ENCODE data around the gene REG3A. TPM values are rescaled to one million over a fixed set of nuclear protein-coding genes. Genes with fewer than 3 reads are reported as not detected.

Gene REG3A
- total RNA-seq, 6 experiments from 2014 or later: 0.66 TPM; not detected in 5

GRCh38 chr2:79171348-79171958 lies 11.9 kb upstream of the REG3A start:
- no peak for DNase-seq
- no peak for ATAC-seq
- Histone ChIP-seq H3K27ac (no peak overlapping the region), H3K36me3 (no peaks in the 10 kb centered on the region), H3K4me1 (no peaks in the 10 kb centered on the region), H3K9me3 (no peaks in the 10 kb centered on the region), H3K4me3 (no peak overlapping the region), H3K27me3 (no peaks in the 10 kb centered on the region)
- TF ChIP-seq CTCF (IDR thresholded peaks at IDR 0.05): no peak
- TF ChIP-seq POLR2A (IDR thresholded peaks at IDR 0.05): no peak
- WGBS (ENCODE audit: insufficient coverage, low coverage, low lambda C conversion rate, missing lambda C conversion rate): 65% methylated on average over 2 of the region's 2 CpGs
- intact Hi-C loops (cut with DNase I): no loop called here

GRCh38 chr2:79162801-79163200 lies 3.2 kb upstream of the REG3A start:
- DNase-seq: no peak
- TF ChIP-seq POLR2A (IDR thresholded peaks at IDR 0.05) (no peak), CTCF (IDR thresholded peaks at IDR 0.05) (no peak)

GRCh38 chr2:79162132-79162531 lies 2.6 kb upstream of the REG3A start:
- intact Hi-C loops (cut with DNase I): no loop called here
- Histone ChIP-seq H3K9me3 (no peaks in the 10 kb centered on the region), H3K27me3 (no peaks in the 10 kb centered on the region), H3K4me1 (no peaks in the 10 kb centered on the region), H3K36me3 (no peaks in the 10 kb centered on the region), H3K27ac (no peak overlapping the region), H3K4me3 (no peak overlapping the region)
- ATAC-seq (no peak), DNase-seq (no peak)
- no peak for TF ChIP-seq CTCF (IDR thresholded peaks at IDR 0.05)
- TF ChIP-seq POLR2A (IDR thresholded peaks at IDR 0.05): no peak
- 22% methylated on average over 2 of the region's 2 CpGs for WGBS (ENCODE audit: insufficient coverage, low coverage, low lambda C conversion rate, missing lambda C conversion rate)

More at GRCh38 chr2:79162801-79163200, 3.2 kb upstream of the REG3A start:
- Histone ChIP-seq H3K9me3 (no peaks in the 10 kb centered on the region), H3K36me3 (no peaks in the 10 kb centered on the region), H3K27me3 (no peaks in the 10 kb centered on the region), H3K27ac (no peak overlapping the region), H3K4me1 (no peaks in the 10 kb centered on the region), H3K4me3 (no peak overlapping the region)
- no peak for ATAC-seq
- intact Hi-C loops (cut with DNase I): no loop called here
- 83% methylated on average over 1 of the region's 1 CpG for WGBS (ENCODE audit: insufficient coverage, low coverage, low lambda C conversion rate, missing lambda C conversion rate)

GRCh38 chr2:79159030-79159429 lies 523 bp downstream of the REG3A start:
- no peak for ATAC-seq
- H3K36me3 ChIP-seq: no peaks in the 10 kb centered on the region
- no peak overlapping the region for H3K27ac ChIP-seq
- H3K4me3 ChIP-seq: no peak overlapping the region
- DNase-seq: no peak
- intact Hi-C loops (cut with DNase I): no loop called here
- TF ChIP-seq CTCF (IDR thresholded peaks at IDR 0.05): no peak
- TF ChIP-seq POLR2A (IDR thresholded peaks at IDR 0.05): no peak
- WGBS (ENCODE audit: insufficient coverage, low coverage, low lambda C conversion rate, missing lambda C conversion rate): 33% methylated on average over 1 of the region's 2 CpGs
- no peaks in the 10 kb centered on the region for H3K9me3 ChIP-seq
- no peaks in the 10 kb centered on the region for H3K27me3 ChIP-seq
- no peaks in the 10 kb centered on the region for H3K4me1 ChIP-seq

All from right lobe of liver (tissue), 6 donors.